Tibial nerve (tissue), 4 donors: ENCODE results near the gene SYN1.
A peak's percentile ranks its signal among the peaks of the same experiment; 100 is the strongest.

Source experiments
- EP300 ChIP-seq, 2 donors: sonication (generic); formaldehyde crosslinking; IDR thresholded peaks; one replicate each; pipeline ENCODE4 v1.6.1; 2017; ENCODE audit warnings: antibody characterized with exemption in 2 of 2, mild to moderate bottlenecking in 1 of 2
- TF ChIP-seq, protein P1 (sequence below), 5 experiments: fragments of 200-600 bp in 3 of 5; fragments of 450-650 bp in 2 of 5; sonication (generic) in 3 of 5; IDR thresholded peaks; one replicate each; pipeline ENCODE4 v1.5.1; 2016 to 2019; ENCODE audit warnings: antibody characterized with exemption in 5 of 5, mild to moderate bottlenecking in 3 of 5, moderate library complexity in 2 of 5

DNA sequence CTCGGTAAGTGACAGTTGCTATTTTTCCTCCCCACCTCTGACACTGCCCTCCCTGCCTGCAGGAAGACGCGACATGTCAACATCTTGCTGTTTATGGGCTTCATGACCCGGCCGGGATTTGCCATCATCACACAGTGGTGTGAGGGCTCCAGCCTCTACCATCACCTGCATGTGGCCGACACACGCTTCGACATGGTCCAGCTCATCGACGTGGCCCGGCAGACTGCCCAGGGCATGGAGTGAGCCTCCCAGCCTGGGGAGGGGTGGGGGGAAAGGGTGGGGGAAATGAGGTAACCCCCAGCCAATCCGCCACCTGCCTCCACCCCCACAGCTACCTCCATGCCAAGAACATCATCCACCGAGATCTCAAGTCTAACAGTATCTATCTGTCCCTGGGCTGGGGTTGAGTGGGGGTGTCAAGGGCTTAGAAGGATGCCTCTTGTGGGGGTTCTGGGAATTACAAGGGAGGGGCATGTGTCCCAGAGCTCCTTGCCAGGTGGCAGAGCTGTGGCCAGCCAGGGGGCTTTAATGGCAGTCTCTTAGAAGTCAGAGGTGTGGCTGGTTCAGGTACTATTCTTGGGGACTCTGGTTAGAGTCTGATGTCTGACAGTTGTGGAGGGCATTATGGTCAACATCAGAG, 50.9 kb downstream of the SYN1 start:
- TF ChIP-seq, protein P1, sequence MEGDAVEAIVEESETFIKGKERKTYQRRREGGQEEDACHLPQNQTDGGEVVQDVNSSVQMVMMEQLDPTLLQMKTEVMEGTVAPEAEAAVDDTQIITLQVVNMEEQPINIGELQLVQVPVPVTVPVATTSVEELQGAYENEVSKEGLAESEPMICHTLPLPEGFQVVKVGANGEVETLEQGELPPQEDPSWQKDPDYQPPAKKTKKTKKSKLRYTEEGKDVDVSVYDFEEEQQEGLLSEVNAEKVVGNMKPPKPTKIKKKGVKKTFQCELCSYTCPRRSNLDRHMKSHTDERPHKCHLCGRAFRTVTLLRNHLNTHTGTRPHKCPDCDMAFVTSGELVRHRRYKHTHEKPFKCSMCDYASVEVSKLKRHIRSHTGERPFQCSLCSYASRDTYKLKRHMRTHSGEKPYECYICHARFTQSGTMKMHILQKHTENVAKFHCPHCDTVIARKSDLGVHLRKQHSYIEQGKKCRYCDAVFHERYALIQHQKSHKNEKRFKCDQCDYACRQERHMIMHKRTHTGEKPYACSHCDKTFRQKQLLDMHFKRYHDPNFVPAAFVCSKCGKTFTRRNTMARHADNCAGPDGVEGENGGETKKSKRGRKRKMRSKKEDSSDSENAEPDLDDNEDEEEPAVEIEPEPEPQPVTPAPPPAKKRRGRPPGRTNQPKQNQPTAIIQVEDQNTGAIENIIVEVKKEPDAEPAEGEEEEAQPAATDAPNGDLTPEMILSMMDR (IDR thresholded peaks at IDR 0.05): peak in 2 of 5 experiments; percentile 23 to 38
- no peak for TF ChIP-seq EP300 (IDR thresholded peaks at IDR 0.05)
